ENCODE data around the gene C1orf167. TPM values are rescaled to one million over a fixed set of nuclear protein-coding genes. Genes with fewer than 3 reads are reported as not detected.

C1orf167 gene
- polyA plus RNA-seq, 1 of the 3 experiments (the other 2 are of a cell fraction), result 0.10 TPM

- no peak overlapping the region for H3K27ac ChIP-seq (ENCODE audit: low read depth in 2 of 2, low read length in 1 of 2)
- TF ChIP-seq MEF2A (IDR thresholded peaks at IDR 0.05; ENCODE audit: borderline replicate concordance, low read depth), result no peak
- no peak for TF ChIP-seq GABPA (IDR thresholded peaks at IDR 0.05; ENCODE audit: low read depth)
- no peak for TF ChIP-seq POLR2AphosphoS5 (IDR thresholded peaks at IDR 0.05; ENCODE audit: low read depth, low read length)
- TF ChIP-seq FOXJ3 (CRISPR knock-in tag; IDR thresholded peaks at IDR 0.05), result no peak
- TF ChIP-seq RAD21 (IDR thresholded peaks at IDR 0.05; ENCODE audit: low read length), result no peak
- no peak for TF ChIP-seq REST (IDR thresholded peaks at IDR 0.05; ENCODE audit: low read depth, low read length)
- TF ChIP-seq TAF1 (IDR thresholded peaks at IDR 0.05; ENCODE audit: borderline replicate concordance, low read depth, low read length), result no peak
- TF ChIP-seq, protein P1, sequence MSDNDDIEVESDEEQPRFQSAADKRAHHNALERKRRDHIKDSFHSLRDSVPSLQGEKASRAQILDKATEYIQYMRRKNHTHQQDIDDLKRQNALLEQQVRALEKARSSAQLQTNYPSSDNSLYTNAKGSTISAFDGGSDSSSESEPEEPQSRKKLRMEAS (IDR thresholded peaks at IDR 0.05; ENCODE audit: low read depth), result no peak
- TF ChIP-seq TCF12 (IDR thresholded peaks at IDR 0.05), result no peak
- TF ChIP-seq NRF1 (IDR thresholded peaks at IDR 0.05; ENCODE audit: low read depth, low read length), result no peak
- TF ChIP-seq RXRA (IDR thresholded peaks at IDR 0.05; ENCODE audit: borderline replicate concordance, low read depth), result no peak
- TF ChIP-seq, protein P2, sequence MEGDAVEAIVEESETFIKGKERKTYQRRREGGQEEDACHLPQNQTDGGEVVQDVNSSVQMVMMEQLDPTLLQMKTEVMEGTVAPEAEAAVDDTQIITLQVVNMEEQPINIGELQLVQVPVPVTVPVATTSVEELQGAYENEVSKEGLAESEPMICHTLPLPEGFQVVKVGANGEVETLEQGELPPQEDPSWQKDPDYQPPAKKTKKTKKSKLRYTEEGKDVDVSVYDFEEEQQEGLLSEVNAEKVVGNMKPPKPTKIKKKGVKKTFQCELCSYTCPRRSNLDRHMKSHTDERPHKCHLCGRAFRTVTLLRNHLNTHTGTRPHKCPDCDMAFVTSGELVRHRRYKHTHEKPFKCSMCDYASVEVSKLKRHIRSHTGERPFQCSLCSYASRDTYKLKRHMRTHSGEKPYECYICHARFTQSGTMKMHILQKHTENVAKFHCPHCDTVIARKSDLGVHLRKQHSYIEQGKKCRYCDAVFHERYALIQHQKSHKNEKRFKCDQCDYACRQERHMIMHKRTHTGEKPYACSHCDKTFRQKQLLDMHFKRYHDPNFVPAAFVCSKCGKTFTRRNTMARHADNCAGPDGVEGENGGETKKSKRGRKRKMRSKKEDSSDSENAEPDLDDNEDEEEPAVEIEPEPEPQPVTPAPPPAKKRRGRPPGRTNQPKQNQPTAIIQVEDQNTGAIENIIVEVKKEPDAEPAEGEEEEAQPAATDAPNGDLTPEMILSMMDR (IDR thresholded peaks at IDR 0.05), result no peak
- no peak for TF ChIP-seq MXI1 (IDR thresholded peaks at IDR 0.05; ENCODE audit: low read depth, low read length)
- TF ChIP-seq CHD2 (IDR thresholded peaks at IDR 0.05; ENCODE audit: low read length, partially characterized antibody), result no peak
- TF ChIP-seq ZBTB33 (IDR thresholded peaks at IDR 0.05; ENCODE audit: borderline replicate concordance, low read depth), result no peak
- TF ChIP-seq NFIC (IDR thresholded peaks at IDR 0.05; ENCODE audit: borderline replicate concordance), result no peak
- TF ChIP-seq SMC3 (IDR thresholded peaks at IDR 0.05; ENCODE audit: low read depth, low read length), result no peak
- TF ChIP-seq EP300 (IDR thresholded peaks at IDR 0.05; ENCODE audit: borderline replicate concordance in 1 of 2, low read depth in 1 of 2, low read length in 1 of 2), result no peak
- no peak for TF ChIP-seq EZH2phosphoT487 (IDR thresholded peaks at IDR 0.05; ENCODE audit: borderline replicate concordance, low read depth)
- TF ChIP-seq FOSL2 (IDR thresholded peaks at IDR 0.05; ENCODE audit: borderline replicate concordance, low read depth), result no peak
- H2AFZ ChIP-seq (ENCODE audit: low read depth), result no peak overlapping the region
- H3K27me3 ChIP-seq (ENCODE audit: insufficient read depth), result no peaks in the 10 kb centered on the region
- WGBS (ENCODE audit: low lambda C conversion rate), result 54% methylated on average over 12 of the region's 16 CpGs
- no peak overlapping the region for H3K4me2 ChIP-seq
- H3K4me1 ChIP-seq (ENCODE audit: control insufficient read depth in 1 of 2, insufficient read depth in 2 of 2, low read depth in 1 of 2, low read length in 1 of 2), result peaks cover 0 to 18% of the 10 kb centered on the region in 2 experiments; a peak in 1 of 4 replicates
- H3F3A ChIP-seq (replicated peaks; ENCODE audit: insufficient read depth), result peaks cover 4% of the 10 kb centered on the region
- H3K36me3 ChIP-seq (replicated peaks in 1 of 2; ENCODE audit: control insufficient read depth in 1 of 2, insufficient read depth in 2 of 2, low read length in 1 of 2), result peaks cover 0 to 3% of the 10 kb centered on the region in 2 experiments
- H3K9ac ChIP-seq, result no peak overlapping the region
- CTCF ChIA-PET, result interaction anchor here (1.2 to 4.7 kb wide), 5 partner anchors 9 to 279 kb away, joined by 3 to 35 read pairs (median 4); partner anchors contain the start of genes CLCN6, FBXO6 and MTHFR
- no peaks in the 10 kb centered on the region for H3K9me3 ChIP-seq
- no peaks in the 10 kb centered on the region for H4K20me1 ChIP-seq (ENCODE audit: insufficient read depth)
- H3K79me2 ChIP-seq (ENCODE audit: insufficient read depth), result no peaks in the 10 kb centered on the region
- no peak overlapping the region for H3K4me3 ChIP-seq (ENCODE audit: low read depth in 2 of 2, low read length in 1 of 2)
- no peak for DNase-seq
- H3K9me2 ChIP-seq, result no peaks in the 10 kb centered on the region
- POLR2A ChIA-PET, result interaction anchor here (0.6 to 2.1 kb wide), 3 partner anchors 16 to 56 kb away, joined by 3 to 8 read pairs (median 4); no protein-coding TSS in a partner anchor
Measured at GRCh38 chr1:11787251-11787803, 25.3 kb downstream of the C1orf167 start.

All from SK-N-SH (cell line).